A549 (cell line): ENCODE measurements around the gene RBMS3. TPM values are rescaled to one million over a fixed set of nuclear protein-coding genes. Genes with fewer than 3 reads are reported as not detected.

Experiments used
- ATAC-seq, 2 experiments: fragments of 200-7000 bp in 1 of 2; fragments of >200 bp in 1 of 2; cut with Nextera tagmentation in 1 of 2; cut with Tn5 transposase in 1 of 2; 3 replicates each; pipeline versions ENCODE4 v1.8.0 to v1.9.1; 2018 to 2020; ENCODE audit warnings: mild to moderate bottlenecking in 1 of 2, moderate library complexity in 1 of 2
- CTCF ChIA-PET: fragments of 300-600 bp; sonication (Branson Sonifier 250); formaldehyde crosslinking; extraction: SDS; loops from one replicate; lab custom pipeline; 2021; ENCODE audit warnings: antibody characterized with exemption, inconsistent platforms; lab: Yijun Ruan, JAX
- POLR2A ChIA-PET: fragments of 350-600 bp; formaldehyde crosslinking; extraction: SDS; loops from one replicate; lab custom pipeline; 2021; ENCODE audit warnings: antibody characterized with exemption, inconsistent platforms; lab: Yijun Ruan, JAX
- DNase-seq, 2 experiments: peaks; one replicate each; pipeline versions ENCODE4 v3.0.0 to v3.0.0-alpha.2; 2011 to 2016; ENCODE audit warnings: low read depth in 1 of 2, low spot score in 1 of 2
- FAIRE-seq: peaks from 2 replicates; lab custom pipeline; 2011; peaks lifted over from hg19 to GRCh38; lab: Jason Lieb, UNC
- H3K27ac ChIP-seq, 2 experiments: fragments of >200 bp; sonication (Bioruptor Twin); formaldehyde crosslinking; 3 replicates each; pipeline ENCODE4 v1.5.1; 2016 to 2017
- H3K4me1 ChIP-seq: fragments of >200 bp; sonication (Bioruptor Twin); formaldehyde crosslinking; 3 replicates; pipeline ENCODE4 v1.6.1; 2016
- H3K4me2 ChIP-seq: fragments of >200 bp; sonication (Bioruptor Twin); formaldehyde crosslinking; 3 replicates; pipeline ENCODE4 v1.6.1; 2016
- H3K4me3 ChIP-seq: fragments of >200 bp; sonication (Bioruptor Twin); formaldehyde crosslinking; 3 replicates; pipeline ENCODE4 v1.5.1; 2016
- H3K9me3 ChIP-seq: fragments of >200 bp; sonication (Bioruptor Twin); formaldehyde crosslinking; 3 replicates; pipeline ENCODE4 v1.6.1; 2016
- CBX8 ChIP-seq: fragments of 200-600 bp; sonication (generic); IDR thresholded peaks from 2 replicates; pipeline ENCODE4 v1.6.1; 2016
- CHD2 ChIP-seq: fragments of 150-350 bp; IDR thresholded peaks from 2 replicates; pipeline ENCODE4 v1.6.1; 2014; ENCODE audit warnings: low read length; ENCODE audit not compliant: partially characterized antibody
- FOSL2 ChIP-seq, 2 experiments: fragments of 450-650 bp in 1 of 2; fragments of >200 bp in 1 of 2; sonication (Bioruptor Twin) in 1 of 2; formaldehyde crosslinking; IDR thresholded peaks; 2 replicates each; pipeline versions ENCODE4 v1.5.0 to v1.6.1; 2016 to 2020; ENCODE audit warnings: mild to moderate bottlenecking in 1 of 2, moderate library complexity in 1 of 2
- GATA3 ChIP-seq: IDR thresholded peaks from 2 replicates; pipeline ENCODE4 v1.6.1; 2012; ENCODE audit warnings: borderline replicate concordance
- HDAC2 ChIP-seq: fragments of 200-600 bp; sonication (generic); IDR thresholded peaks from 2 replicates; pipeline ENCODE4 v1.6.1; 2016
- HEYL ChIP-seq: fragments of 250-450 bp; sonication (Bioruptor Pico); IDR thresholded peaks from 2 replicates; pipeline ENCODE4 v1.8.0; 2021; ENCODE audit warnings: mild to moderate bottlenecking, moderate library complexity
- HOXA7 ChIP-seq: fragments of 250-450 bp; sonication (Bioruptor Pico); IDR thresholded peaks from 2 replicates; pipeline ENCODE4 v1.5.0; 2020; ENCODE audit warnings: mild to moderate bottlenecking, moderate library complexity
- HOXB13 ChIP-seq: fragments of 250-450 bp; sonication (Bioruptor Pico); IDR thresholded peaks from 2 replicates; pipeline ENCODE4 v1.5.0; 2020; ENCODE audit warnings: low read depth, mild to moderate bottlenecking, moderate library complexity
- HOXB5 ChIP-seq: fragments of 250-450 bp; sonication (Bioruptor Pico); IDR thresholded peaks from 2 replicates; pipeline ENCODE4 v1.5.0; 2020; ENCODE audit warnings: mild to moderate bottlenecking, moderate library complexity
- JUN ChIP-seq, 2 experiments: fragments of >200 bp; sonication (Bioruptor Twin); formaldehyde crosslinking; IDR thresholded peaks; 2 replicates in 1 of 2; 3 replicates in 1 of 2; pipeline ENCODE4 v1.6.1; 2016 to 2017
- JUNB ChIP-seq: fragments of >200 bp; sonication (Bioruptor Twin); formaldehyde crosslinking; IDR thresholded peaks from 2 replicates; pipeline ENCODE4 v1.6.1; 2016
- MAX ChIP-seq: IDR thresholded peaks from 2 replicates; pipeline ENCODE4 v1.6.1; 2012
- NFE2L2 ChIP-seq: fragments of 150-350 bp; conservative IDR thresholded peaks from 2 replicates; pipeline ENCODE4 v1.6.1; 2014; ENCODE audit warnings: low read length
- NPAS2 ChIP-seq: fragments of 250-450 bp; sonication (Bioruptor Pico); IDR thresholded peaks from 2 replicates; pipeline ENCODE4 v1.8.0; 2022; ENCODE audit warnings: mild to moderate bottlenecking, moderate library complexity, borderline replicate concordance
- PHF8 ChIP-seq: fragments of 200-600 bp; sonication (generic); IDR thresholded peaks from 2 replicates; pipeline ENCODE4 v1.6.1; 2016; ENCODE audit warnings: low read depth, mild to moderate bottlenecking, antibody characterized with exemption, moderate library complexity, borderline replicate concordance
- POLR2AphosphoS2 ChIP-seq: conservative IDR thresholded peaks from 2 replicates; pipeline ENCODE4 v1.6.1; 2012; ENCODE audit warnings: low read length, improper control_type of control experiment, inconsistent platforms
- RARB ChIP-seq: fragments of 250-450 bp; sonication (Bioruptor Pico); IDR thresholded peaks from 2 replicates; pipeline ENCODE4 v1.8.0; 2021; ENCODE audit warnings: mild to moderate bottlenecking, moderate library complexity
- SREBF2 ChIP-seq: fragments of 450-650 bp; IDR thresholded peaks from 2 replicates; pipeline ENCODE4 v1.6.1; 2014; ENCODE audit warnings: mild to moderate bottlenecking, moderate library complexity
- TFCP2L1 ChIP-seq: fragments of 250-450 bp; sonication (Bioruptor Pico); IDR thresholded peaks from 2 replicates; pipeline ENCODE4 v1.5.0; 2021; ENCODE audit warnings: mild to moderate bottlenecking
- ZFP36 ChIP-seq: fragments of 450-650 bp; IDR thresholded peaks from 2 replicates; pipeline ENCODE4 v1.6.1; 2014; ENCODE audit warnings: borderline replicate concordance; ENCODE audit not compliant: partially characterized antibody
- ZSCAN20 ChIP-seq: fragments of 250-450 bp; sonication (Bioruptor Pico); IDR thresholded peaks from 2 replicates; pipeline ENCODE4 v1.8.0; 2022; ENCODE audit warnings: mild to moderate bottlenecking, moderate library complexity
- WGBS: methylation state at CpG from one replicate; pipeline ENCODE4 v1.1.6; 2017; ENCODE audit errors: missing lambda C conversion rate; 5-methylcytosine and 5-hydroxymethylcytosine counted together
- polyA plus RNA-seq, 4 experiments: library from polyadenylated mRNA; depleted of rRNA in 3 of 4; stranded (reverse); fragments of >200 nt; fragmentation: RNase III in 1 of 4; extraction: RNeasy Plus Mini Kit Qiagen cat#74134 plus additional on column Dnase treatment in 1 of 4; gene quantifications; 2 replicates in 3 of 4; 3 replicates in 1 of 4; pipeline ENCODE4 v1.2.3, GENCODE V29; 2011 to 2017

The RBMS3 gene
- polyA plus RNA-seq, 2 of the 4 experiments (the other 2 are of a cell fraction), result 0.92 to 4.1 TPM

DNA sequence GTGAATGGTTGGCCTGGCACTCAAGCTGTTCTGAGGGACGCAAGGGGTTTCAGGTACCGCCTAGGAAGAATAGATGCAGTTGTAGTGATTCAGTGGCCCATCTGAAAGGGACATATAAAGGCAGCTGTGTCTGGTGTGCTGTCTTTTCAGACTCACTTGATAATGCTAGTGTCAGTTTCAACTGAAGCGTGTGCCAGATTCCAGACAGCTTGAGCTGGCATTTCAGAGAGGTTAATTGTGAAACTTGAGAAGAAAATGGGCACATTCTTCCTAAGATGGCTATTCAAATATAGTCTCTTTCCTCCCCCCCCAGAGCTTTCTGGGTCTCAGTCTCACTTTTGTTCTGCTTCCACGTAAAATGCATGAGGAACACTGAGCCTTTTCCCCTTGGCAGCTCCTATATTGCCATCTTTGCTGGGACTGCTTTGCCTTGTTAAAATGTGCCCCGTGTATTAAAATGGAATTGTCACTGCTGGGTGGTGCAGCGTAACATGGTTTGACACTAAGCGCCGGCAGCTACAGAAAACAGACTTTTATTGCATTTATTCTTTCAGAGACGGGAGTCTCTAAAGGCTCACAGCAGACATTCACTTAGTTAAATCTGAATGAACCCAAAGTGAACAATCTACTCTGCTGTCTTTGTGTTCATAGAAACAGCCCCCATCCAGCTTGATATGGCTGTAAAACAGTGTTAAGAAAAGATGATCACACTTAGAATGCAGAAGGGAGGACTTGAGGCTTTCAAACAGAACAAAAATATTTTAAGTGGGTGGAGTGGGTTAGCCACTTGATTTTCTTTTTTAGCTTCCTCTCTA is 478.7 kb downstream of the RBMS3 start:
- POLR2A ChIA-PET, result no interaction called here
- CTCF ChIA-PET, result interaction anchor here (0.8 kb wide), 1 partner anchor 9 kb away, joined by 3 read pairs; no protein-coding TSS in a partner anchor
- TF ChIP-seq CBX8 (no peak), SREBF2 (no peak), FOSL2 (IDR thresholded peaks at IDR 0.05) (no peak), FOSL2 (CRISPR knock-in tag; IDR thresholded peaks at IDR 0.05) (no peak), CHD2 (no peak), NFE2L2 (no peak), HDAC2 (no peak), TFCP2L1 (CRISPR knock-in tag) (no peak), HOXA7 (CRISPR knock-in tag) (no peak), JUNB (no peak), NPAS2 (CRISPR knock-in tag) (no peak), POLR2AphosphoS2 (no peak), GATA3 (no peak), HEYL (CRISPR knock-in tag) (no peak), MAX (no peak), RARB (CRISPR knock-in tag) (no peak), JUN (IDR thresholded peaks at IDR 0.05) (no peak)
- TF ChIP-seq, all 56 proteins: peak for 0

DNA sequence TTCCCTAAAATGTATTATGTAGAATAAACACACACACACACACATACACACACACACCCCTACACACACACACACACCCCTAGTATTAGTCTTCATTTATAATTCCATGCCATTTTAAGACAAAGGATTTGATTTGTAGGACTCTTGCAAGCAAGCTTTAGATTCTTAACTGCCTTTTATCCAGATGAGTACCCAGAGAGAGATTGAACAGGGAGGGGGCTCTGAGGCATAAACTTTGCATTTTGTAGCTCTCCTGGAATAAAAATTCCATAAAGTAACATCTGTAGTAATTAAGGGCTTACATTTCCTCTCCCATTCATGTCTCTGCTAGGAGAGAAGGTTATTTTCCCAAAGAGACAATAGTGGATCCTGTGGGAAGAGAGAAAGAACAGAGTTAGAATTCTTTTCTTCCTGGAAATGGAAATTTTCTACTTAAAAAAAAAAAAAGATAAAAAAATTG is 479.4 kb downstream of the RBMS3 start:
- CTCF ChIA-PET, result no interaction called here
- DNase-seq (no peak), ATAC-seq (no peak)
- H3K4me2 ChIP-seq, result no peak overlapping the region
- no peak overlapping the region for H3K4me3 ChIP-seq
- TF ChIP-seq NFE2L2 (no peak), PHF8 (no peak)
- TF ChIP-seq, all 56 proteins: peak for 0
- H3K27ac ChIP-seq, result peak overlapping the region in 1 of 2 experiments; percentile 27; a peak in 2 of 6 replicates
- H3K9me3 ChIP-seq, result no peaks in the 10 kb centered on the region
- POLR2A ChIA-PET, result no interaction called here
- no peak for FAIRE-seq
- H3K4me1 ChIP-seq, result peaks cover 38% of the 10 kb centered on the region

More for the DNA sequence above, 478.7 kb downstream of the RBMS3 start:
- DNase-seq, result no peak
- Histone ChIP-seq H3K4me3 (no peak overlapping the region), H3K27ac (peak overlapping the region in 1 of 2 experiments; percentile 27; a peak in 2 of 6 replicates), H3K4me2 (no peak overlapping the region), H3K9me3 (no peaks in the 10 kb centered on the region), H3K4me1 (peaks cover 34% of the 10 kb centered on the region)
- no peak for FAIRE-seq
- no peak for ATAC-seq
- WGBS, result 89% methylated on average over 9 of the region's 9 CpGs

DNA sequence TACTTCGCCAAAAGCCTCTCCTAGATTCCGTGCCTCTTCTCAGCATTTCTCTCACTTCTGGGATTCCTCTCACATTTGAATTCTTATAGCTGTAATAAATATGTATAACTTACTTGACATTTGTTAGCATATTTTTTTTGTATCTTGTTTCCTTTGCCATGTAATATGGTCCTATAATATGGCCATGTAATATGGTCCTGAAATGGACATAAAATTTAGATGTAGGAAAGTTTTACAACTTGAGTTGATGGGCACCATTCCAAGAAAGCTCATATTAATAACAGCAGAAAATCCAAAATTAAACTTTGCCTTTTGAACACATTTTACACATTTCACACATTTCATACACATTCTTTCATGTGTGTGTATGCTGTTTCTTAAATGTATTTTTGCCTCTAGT is 480.6 kb downstream of the RBMS3 start:
- DNase-seq, result no peak
- peaks cover 38% of the 10 kb centered on the region for H3K4me1 ChIP-seq
- ChIA-PET CTCF (no interaction called here), POLR2A (no interaction called here)
- no peak for FAIRE-seq
- no peak overlapping the region for H3K4me2 ChIP-seq
- H3K27ac ChIP-seq, result 0 out of 6 replicates have a peak overlapping the region, but pooled peaks of 1 of the 2 experiments have one; percentile 14
- ATAC-seq, result no peak
- H3K4me3 ChIP-seq, result no peak overlapping the region
- H3K9me3 ChIP-seq, result no peaks in the 10 kb centered on the region
- TF ChIP-seq HOXB5 (CRISPR knock-in tag) (no peak), ZSCAN20 (no peak), JUNB (no peak), CHD2 (no peak), MAX (no peak), TFCP2L1 (CRISPR knock-in tag) (no peak), ZFP36 (no peak), HOXB13 (CRISPR knock-in tag) (no peak), HDAC2 (no peak)
- WGBS, result 88% methylated on average over 2 of the region's 2 CpGs
